HG03025 (cell line): ENCODE results near the gene NOTCH1.

Experiments used
- ATAC-seq: cut with Tn5 transposase; IDR thresholded peaks from one replicate; pipeline ENCODE4 v1.9.1; 2021; ENCODE audit warnings: mild to moderate bottlenecking, moderate library complexity; ENCODE audit not compliant: unreplicated experiment, low FRiP score

NOTCH1 gene

DNA sequence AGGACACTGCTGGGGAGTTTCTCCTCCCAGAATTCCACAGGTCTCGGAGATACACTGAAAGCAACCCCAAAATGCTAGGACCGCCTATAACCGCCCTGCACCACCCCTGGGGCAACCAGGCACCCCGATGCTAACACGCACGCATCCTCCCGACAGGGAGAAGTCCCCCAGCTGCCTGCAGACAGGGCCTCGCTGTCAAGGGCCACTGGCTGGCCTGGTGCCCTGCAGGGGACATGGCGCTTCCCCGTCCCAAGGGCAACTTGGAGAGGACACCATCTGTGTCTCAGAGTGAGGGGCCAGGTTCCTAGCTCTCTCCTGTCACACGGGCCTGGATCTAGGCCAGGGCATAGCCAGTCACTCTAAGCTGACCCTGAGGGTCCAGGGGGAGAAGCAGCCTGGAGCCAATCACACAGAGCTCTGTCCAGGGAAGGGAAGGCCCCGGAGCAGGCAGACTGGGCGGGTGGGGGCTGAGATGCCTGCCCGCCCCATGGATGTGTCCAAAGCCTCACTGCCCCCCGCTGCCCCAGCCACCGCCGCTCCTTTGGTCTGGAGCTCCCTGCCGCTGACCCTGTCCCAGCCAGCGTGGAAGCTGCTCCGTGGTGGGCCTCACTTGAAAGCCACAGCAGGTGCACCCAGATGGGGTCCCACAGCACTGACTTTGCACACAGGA, 9.7 kb downstream of the NOTCH1 start:
- ATAC-seq = no peak

DNA sequence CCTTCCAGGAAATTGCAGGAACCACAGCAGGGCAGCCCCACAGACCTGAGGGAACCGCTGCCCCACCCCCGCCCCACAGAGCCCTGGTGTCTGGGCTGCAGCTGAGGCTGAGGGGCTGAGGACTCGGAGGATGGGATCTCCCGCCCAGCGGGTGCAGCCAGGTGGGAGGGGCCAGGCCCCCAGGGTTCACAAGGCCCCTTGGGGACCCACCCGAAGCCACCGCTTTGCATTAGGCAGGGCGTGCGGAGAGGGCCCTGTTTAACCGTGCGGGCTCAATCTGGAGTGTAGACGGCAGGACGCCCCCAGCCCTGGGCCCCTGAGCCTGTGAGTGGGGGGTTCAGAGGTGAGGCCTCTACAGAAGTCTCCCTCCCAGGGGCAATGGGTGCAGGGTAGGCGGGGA, 10.8 kb downstream of the NOTCH1 start:
- no peak for ATAC-seq

DNA sequence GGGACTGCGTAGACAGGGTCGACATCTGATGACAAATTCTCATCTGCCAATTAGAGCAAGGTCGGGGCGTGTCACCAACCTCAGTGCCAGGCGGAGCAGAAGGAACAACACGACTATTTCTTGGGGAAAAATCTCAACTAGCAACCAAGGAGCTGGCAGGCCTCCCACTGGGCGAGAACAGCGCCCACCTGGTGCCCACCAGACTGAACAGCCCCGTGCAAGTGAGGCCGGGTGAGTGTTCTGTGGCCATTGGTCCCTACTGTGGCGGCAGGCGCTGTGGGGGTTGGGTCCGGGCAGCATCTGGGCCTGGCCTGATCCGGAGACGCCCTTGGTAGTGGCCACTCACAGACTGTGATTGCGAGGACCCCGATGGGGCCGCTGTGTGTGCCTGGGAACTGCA, 11.5 kb downstream of the NOTCH1 start:
- ATAC-seq = no peak

DNA sequence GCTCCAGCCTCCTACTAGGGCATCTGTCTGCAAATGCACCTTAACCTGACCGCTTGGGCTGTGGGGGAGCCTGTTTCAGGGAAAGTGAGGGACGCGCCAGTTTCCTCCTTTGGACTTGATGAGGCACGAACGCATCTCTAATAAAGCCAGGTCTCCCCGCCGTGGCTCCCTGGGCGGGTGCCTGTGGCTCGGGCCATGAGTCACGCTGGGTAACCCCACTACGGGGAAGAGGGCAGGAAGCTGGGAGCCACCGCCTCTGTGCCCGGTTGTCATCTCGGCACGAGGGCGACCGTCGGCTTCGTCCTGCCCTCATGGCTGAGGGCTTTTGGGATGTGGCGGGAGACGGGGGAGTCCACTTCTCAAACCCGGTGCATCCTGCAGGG, 12.1 kb downstream of the NOTCH1 start:
- no peak for ATAC-seq

DNA sequence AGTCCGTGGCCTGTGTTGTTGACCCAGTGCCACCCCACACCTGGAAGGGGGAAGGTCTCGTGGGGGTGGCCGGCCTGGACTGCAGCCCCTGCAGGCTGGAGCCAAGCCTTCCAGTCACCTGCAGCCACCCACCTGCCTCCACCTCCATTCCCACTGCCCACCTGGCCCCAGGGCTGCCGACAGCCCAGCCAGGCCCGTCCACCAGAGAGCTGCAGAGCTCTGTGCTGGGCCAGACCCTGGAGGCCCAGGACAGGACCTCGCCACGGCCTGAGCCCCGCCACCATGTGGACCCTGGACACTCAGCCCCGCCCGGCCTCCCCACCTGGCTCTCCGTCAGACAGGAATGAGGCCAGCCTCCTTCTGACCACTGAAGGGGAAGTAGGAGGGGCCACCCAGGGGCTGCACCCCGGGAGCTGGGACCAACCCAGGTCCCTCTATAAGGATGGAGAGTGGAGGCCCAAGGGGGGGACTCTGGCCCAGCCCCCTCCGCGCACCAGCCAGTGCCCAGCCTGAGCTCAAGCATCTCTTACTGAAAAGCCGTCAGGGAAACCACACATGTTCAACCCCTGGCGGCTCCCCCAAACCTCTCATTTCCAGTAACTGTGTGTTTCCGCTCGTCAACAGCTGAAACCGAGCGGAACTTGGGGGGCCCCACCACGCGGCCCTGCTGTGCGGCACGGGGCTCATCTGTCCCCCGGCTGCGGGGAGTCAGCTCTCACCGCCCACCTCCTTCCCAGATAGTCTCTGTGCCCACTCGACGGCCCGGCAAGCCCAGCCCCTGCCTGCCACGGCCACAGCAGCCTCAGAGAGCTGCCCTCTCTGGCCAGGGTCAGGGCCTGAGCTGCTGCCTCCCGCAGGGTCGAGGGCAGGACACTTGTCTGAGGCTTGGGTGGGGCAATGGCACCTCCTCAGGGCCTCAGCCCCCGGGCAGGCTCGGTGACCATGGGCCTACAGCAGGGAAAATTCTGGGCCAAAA, 12.8 kb downstream of the NOTCH1 start:
- ATAC-seq = no peak

DNA sequence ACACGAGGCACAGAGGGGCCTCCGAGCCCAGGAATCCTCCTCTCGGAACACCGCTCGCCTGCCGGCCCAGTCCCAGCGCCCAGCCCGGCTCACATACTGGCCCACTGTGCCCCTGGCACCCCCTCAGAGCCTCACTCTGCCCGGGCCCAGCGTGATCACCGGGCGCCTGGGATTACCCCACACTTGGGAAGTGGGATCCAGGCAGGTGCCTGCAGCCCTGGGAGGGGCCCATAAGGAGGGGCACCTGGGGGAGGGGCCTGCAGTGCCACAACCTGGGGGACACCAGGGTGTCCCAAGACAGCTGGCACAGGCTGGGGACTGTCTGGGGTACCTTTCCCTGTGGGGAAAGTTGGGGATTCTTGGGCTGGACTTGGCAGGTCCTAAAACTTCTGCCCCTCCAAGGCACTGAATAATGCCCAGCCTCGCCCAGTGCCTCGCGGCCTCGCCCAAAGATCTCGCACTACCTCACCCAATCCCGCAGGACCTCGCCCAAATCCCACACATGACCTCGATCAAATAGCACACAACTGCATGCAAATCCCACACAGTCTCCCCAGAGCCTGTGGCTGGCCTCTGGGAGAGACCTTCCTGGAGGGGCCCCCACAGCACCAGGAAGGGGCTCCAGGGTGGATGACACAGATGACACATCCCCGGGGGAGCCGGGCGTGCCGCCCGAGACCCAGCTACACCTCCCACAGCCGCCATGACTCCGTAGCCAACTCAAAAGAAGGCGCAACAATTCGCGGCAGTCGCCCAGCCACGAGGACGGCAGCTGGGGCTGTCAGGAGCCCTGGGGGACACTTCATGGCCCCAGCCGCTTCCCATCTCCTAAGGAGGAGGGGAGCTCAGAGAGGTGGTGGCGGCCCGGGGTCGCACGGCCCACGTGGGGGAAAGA, 13.7 kb downstream of the NOTCH1 start:
- no peak for ATAC-seq

DNA sequence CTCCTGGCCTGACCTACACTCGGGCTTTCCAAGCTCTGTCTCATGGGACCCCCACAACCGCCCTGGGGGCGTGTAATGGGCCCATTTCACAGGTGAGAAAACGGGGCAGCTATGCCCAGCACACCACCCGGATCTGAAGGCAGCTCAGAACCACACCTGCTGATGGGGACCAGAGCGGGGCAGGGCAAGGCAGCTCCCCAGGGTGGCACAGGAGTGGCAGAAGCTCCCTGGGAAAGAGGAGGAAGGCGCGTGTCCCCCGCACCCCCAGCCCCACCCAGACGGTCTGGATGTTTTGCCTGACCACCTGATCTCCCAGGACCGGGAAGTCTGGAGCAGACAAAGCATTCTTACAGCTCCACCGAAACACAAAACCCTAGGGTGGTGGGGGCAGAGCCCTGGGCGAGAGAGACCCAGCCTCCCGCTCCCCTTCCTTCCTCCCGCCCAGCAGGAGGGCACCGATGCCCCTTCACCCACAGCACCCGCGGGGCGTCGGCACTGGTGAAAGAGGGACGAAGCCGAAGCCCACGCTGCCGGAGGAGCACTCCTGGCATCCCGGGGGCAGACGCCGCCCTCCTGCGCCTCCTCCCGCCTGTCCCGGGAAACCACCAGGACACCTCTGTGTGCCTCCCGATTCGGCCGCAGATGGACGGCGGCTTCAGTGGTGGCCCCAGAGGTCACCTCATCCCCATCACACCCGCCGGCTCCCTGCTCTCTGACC, 14.5 kb downstream of the NOTCH1 start:
- no peak for ATAC-seq

DNA sequence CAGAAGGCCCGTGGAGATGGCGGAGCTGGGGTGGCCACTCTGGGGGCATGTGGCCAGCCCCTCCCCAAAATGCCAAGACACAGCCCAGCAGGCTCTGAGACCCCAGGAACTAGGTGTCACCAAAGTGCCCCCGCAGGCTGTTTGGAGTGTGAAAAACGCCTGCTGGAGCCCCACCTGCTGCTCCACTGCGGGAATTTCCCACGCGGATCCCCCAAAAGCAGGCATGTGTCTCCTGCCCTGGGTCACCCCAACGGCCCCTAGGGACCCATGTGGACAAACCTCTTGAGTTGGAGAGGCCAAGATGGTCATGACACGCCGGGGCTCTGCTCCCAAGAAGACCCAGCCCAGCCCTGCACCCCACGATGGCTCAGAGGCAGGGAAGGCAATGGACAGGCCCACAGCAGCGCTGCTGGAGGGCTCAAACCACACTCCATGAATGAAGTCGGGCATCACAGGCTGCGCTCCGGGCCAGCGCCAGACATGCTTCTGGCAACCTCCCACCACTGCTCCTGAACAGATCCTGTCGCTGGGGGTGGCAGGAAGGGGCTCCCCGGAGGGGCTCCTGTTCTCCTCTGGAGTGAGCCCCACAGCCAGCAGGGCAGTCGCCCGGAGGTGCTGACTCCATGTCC, 15.3 kb downstream of the NOTCH1 start:
- ATAC-seq = no peak

DNA sequence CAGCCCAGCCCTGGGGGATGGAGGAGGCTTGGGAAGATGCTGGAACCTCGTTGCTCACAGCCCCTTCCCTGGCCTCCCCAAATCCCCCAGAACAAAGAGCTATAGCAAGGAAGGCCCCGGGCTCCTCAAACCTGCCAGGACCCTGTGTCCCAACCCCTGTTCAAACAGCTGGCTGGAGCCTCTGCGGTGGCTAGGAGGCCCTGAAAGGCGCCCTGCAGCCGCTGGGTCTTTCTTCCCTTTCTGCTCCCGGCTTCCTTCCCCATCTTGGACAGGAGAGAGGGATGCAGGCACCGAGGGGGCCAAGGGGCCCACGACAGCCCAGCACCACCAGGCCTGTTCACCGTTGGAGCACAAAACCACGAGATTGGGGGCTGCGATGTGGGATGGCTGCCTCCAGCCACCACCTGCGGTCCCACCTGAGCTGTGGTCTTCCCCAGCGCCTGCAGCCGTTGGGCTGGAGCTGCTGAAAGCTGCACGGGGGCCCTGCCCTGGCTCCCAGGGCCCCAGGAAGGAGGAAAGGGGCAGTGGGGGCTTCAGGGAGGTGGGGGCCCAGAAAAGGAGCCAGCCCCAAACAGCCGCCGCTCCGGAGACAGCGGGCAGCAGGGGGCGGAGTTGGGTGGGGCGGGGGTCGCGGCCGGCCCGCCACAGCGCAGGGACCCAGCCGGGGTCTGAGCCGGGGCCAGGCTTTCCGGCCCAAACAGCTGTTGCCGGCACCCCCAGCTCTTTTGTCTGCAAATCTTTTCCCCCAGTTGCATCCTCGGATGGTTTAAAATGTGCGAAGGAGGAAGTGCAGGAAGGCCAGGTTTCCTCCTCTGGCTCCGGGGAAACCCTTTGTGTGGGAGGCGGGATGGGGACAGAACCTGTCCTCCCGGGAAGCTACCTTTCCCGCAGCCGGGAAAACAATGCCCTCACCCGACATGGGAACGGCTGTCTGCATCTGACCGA, 16.1 kb downstream of the NOTCH1 start:
- ATAC-seq = no peak

DNA sequence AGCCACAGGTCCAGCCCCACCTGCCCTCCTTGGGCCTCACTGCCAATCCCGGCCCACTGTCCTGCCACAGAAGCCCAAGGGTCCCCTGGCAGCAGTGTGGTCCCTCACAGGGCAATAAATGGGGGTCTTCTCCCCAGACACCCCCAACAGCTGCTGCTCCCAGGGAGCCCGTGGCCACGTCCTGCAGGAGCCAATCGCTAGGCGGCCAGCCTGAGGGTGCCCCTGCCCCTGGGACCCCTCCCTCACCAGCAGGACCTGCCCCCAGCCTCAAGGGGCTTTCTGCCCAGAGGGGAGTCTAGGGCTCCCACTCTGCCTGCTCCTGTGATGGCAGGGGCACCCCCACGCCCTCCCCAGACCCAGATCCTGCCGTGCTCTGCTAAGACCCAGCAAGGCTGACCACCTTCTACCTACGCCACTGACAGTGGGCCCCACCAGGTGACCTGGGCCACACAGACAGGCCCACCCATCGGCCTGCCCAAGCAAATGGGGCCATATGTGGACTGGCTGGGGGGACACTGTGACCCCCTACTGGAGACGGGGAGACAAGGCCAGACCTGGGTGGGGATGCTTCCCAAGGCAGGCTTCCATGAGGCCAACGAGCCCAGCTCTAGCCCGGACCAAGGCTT, 17.0 kb downstream of the NOTCH1 start:
- no peak for ATAC-seq

DNA sequence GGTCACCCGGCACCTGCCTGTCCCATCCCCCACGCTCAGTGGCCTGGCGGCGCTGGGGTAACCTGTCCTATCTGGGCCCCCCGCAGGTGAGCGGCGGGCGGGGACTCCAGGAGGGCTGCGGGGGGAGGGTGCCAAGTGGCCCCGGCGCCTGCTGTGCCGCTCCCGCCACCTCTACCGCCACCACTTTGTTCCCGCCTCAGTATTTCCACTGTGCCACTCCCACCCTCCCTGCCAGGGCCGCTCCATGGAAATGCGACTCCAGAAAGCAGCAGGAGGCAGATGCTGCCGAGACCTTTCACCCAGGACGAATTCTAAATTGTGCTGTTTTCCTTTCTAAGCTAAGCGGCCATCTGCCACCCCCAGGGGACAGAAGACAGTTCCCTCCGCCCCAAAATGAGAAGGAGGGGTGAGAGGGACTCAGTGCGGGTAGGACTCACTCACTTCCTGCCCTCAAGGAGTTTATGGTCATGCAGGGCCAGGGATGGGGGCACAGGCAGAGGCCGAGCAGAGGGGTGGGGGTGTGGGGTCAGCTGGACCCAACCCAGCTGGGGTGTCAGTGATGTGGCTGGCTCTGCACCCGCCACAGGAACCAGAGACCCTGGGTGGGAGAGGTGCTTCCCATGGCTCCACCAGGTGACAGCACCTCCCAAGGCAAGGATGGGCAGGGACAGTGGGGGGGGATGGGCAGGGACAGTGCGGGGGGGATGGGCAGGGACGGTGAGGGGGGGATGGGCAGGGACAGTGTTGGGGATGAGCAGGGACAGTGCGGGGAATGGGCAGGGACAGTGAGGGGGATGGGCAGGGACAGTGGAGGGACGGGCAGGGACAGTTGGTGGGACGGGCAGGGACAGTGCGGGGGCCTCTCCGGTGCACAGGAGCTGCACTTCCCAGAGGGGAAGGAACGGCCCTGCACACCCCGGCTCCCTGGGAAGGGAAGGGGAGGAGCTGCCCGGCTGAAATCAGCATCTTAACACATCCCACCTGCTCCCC, 17.8 kb downstream of the NOTCH1 start:
- no peak for ATAC-seq

DNA sequence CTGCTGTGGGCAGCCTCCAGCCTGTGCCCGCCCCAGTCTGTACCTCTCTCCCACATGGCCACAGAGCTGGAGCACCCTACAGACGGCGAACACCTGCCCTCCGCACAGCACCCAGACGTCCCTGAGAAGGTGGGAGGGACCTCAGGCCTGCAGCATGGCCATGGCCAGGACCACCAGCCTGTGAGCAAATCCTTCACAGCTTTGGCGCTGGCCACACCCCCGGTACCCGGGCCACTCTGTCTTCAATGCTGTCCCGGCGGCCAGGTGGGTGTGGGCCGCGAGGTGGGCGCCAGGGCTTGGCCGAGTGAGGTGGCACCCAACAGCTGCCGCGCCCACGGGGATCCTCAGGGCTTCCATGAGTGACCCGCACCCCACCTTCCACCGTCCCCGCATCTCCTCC, 18.7 kb downstream of the NOTCH1 start:
- ATAC-seq = no peak

DNA sequence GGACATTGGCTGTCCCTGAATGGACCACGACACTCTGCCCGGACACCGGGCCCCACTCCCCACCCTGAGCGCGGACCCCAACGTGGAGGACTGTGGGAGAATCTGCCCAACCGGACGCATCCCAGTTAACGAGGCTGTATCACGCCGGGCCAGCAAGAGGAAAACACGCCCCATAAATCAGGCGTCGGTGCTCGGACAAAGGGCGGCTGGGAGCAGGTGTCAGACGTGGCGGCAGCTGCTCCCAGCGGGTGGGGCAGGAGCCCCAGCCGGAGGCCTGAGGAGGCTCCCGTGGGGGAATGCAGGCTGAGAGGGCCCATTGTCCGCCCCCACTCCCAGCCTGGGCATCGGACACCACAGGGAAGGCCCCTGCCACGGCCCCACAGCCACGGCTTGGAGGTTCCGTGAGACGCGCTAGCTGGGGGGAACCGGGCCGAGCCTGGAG, 19.2 kb downstream of the NOTCH1 start:
- ATAC-seq = no peak

DNA sequence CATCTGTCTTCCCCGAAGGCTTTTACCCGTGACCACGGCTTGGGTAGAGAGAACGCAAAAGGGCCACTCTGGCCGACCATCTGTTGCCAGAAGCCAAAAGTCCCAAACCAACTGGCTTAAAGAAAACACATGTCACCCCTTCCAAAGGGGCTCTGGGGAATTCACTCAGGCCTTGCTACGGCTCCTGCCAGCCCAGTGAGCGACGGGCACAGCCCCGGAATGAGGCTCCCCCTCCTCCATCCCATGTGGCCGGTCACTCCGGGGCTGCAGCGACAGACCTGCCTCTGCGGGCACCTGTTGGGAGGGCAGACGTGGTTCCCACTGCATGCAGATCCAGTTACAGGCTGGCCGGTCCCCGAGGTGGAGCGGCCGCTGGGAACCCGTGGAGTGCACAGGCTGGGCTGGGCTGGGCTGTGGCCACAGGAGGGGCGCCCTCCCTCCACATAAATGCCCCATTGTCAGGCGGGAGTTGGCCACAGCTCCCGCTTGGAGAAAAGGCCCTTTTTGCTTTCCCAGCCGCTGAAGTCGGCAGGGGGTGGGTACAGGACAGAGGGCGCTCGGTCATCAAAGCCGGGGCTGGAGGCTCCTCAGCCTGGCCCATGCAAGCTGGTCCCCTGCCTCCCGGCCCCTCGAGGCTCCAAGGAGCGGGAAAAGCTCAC, 19.9 kb downstream of the NOTCH1 start:
- ATAC-seq = no peak

DNA sequence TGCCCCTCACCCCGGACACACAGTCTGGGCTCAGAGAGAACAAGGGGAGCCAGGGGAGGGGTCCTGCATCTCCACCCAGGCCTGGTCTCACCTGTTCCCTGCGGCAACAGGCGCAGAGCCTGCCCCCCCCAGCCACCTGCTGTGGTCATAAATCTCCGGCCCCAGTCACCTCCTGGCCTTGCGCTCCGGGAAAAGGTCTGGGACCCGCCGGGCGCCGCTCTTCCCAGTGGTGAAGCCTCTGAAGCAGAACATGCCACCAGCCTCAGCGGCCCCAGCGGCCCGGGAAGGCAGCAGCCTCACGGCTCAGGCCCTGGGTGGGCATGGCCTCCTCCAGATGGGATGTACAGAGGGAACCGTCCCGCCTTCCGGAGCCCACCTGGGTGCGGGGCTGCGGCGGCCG, 20.6 kb downstream of the NOTCH1 start:
- ATAC-seq = no peak
